GM18520 (cell line): ENCODE measurements around the gene TMC1.
A peak's percentile ranks its signal among the peaks of the same experiment; 100 is the strongest.
"Not testable (repeated sequence)": the region's sequence is repeated elsewhere in the genome, so short reads cannot be mapped to it uniquely, and the experiment has no call there.

ENCODE experiments used
- ATAC-seq: cut with Tn5 transposase; IDR thresholded peaks from one replicate; pipeline ENCODE4 v1.9.1; 2021; ENCODE audit not compliant: unreplicated experiment

TMC1 gene

GRCh38 chr9:72521416-72521815 is at the start of gene TMC1:
TMC1 (plus strand) TSS chr9:72521608; CDS start chr9:72648649, 127,041 bp downstream.
- ATAC-seq, result not testable (repeated sequence)

DNA sequence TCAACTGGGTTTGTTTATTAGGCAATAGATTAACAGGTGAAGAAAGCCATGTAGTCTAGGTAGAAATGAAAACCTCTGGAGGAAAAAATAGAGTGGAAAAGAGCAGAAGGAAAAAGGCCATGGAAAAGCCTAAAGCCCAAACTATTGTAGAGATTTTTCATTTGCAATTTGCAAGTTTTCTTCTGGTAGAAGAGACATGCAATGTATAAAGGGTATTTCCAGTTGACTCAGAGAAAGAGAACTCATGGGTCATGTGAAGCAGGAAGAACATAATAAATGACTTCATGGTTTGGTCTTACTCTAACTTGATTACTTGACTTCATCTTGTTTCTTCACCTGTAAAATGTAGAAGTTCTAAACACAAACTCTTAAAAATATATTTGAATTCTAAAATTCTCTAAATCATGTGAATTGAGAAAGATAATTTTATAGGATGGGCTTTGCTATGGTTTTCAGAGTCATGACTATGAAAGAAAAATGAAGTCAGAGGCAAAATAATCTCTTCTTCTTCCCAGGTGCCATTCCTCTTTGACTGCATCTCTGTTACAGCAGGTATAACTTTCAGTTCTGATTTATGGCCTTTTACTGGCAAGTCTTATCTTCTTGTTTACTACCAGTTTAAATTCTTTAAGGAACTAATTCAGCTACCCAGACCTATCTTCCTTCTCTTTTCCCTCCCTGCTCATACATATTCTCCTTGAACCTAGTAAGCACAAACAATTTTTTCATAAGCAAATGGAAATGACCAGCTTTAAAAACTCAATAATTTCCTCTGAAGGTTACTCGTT is 47.7 kb upstream of the TMC1 start:
- peak; percentile 93 for ATAC-seq

- ATAC-seq, result no peak
These were observed 46.7 kb upstream of the TMC1 start for GRCh38 chr9:72474676-72475075.

DNA sequence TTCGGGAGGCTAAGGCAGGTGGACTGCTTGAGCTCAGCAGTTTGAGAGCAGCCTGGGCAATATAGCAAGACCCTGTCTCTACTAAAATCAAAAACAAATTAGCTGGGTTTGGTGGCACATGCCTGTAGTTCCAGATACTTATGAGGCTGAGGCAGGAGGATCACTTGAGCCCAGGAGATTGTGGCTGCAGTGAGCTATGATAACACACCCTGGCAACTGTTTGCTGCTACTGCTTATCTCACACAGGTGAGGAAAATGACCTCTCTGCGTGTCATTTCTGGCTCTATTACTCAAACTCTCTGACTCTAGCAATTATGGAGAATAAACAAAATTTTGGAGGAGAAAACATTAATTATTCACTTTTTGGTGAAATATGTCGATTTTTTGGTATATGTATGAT is 45.3 kb upstream of the TMC1 start:
- no peak for ATAC-seq

DNA sequence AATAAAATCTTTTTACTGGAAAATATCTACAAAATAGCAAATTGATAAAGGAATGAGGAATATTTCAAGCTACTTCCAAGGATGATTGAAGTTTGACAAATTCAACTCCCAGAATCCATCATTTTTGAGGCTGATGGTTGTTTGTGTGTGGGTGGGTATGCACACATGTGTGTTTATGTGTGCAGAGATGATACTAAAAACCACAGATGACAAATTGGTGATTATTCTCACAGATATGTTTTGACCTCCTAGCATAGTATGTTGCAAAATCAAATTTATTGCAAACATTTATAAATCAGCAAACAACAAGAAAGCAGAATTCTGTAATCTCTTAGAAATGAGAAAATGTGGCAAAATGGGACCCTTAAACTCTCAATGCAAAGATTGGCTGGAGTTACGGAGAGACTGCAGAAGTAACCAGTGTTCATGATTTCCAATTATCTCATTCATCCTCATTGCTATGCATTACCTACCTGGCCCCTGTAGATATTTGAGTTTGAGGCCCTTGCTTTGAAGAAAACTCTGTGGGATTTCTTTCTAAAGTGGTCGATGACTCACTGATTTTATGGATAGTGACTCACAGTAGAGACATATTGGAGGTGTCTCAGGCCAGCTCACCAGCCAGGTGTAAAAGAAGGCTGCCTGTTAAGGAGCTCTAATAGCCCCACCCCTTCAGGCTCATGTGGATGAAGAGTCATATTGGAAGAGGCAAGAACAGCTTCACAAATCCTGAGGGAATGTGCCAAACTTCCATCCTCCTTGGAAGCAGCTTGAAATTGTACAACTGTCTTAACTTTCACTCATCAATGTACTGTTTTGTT is 44.6 kb upstream of the TMC1 start:
- no peak for ATAC-seq

- ATAC-seq, result no peak
These were observed 43.4 kb upstream of the TMC1 start for GRCh38 chr9:72477930-72478518.

DNA sequence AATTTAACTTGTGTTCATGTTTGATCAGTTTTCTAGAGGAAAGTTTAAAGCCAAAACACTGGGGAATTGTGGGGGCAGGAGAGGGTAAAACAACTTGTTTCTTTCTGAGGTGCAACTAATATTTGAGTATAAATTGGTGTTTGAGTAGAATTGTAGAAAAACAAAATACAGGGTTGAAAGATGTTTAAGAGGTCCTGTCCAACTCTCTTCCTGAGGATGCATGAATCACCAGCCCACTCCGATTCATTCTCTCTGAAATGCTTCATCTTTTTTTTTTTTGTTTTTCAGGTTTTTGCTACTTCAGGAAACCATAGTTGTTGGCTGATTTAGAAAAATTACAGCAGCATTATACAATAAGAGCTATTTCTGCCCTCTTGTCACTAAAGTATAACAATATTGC is 42.4 kb upstream of the TMC1 start:
- no peak for ATAC-seq

- not testable (repeated sequence) for ATAC-seq
These were observed 41.1 kb upstream of the TMC1 start for GRCh38 chr9:72480261-72480660.

- no peak for ATAC-seq
These were observed 40.5 kb upstream of the TMC1 start for GRCh38 chr9:72480921-72481320.

DNA sequence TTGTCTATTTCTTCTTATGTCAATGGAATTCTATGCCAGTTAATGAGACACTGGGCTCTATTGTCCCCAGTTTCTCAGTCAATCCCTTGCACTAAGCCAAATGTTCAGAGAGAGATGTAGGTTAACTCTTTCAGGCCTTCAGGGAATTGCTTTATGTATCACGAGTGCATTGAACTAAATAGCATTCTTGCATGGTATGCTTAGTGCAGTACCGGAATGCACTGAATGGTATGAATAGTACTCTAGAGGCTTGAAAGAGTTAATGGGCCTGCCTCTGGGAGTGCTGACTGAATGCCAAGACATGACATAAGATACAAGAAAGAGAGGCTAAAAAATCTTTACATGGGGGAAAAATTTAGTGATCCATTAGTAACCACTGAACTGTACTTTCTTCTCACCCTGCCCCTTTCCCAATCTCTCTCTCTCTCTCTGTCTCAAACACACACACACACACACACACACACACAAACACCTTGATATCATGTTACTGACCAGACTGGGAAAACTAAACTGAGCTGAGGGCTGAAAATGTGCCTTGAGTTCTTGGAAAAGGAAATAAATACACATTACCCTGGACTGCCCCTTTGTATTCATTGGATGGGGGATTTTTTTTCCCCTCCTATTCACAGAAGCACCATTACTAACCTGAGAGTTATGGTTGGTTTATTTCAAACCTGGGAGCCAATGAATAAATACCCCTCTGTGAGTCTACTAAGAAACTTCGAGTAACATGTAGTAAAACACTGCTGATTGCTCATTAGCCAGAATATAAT is 35.4 kb upstream of the TMC1 start:
- ATAC-seq, result no peak

DNA sequence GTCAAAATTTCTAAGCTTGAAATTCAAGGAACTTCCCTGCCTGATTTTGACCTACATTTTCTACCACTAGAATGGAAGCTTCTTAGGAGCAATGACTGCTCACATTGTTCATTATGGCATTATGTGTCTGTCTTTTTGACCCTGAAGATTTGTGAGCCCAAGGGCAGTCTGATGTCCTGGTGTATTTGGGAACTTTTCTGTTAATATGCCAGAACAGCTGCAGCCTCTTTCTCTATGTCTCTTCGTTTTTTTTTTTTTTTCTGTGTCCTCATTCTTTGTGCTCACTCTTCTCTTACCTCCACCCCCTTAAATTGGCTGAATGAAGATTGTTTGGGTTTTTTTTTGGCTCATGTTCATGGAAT is 34.8 kb upstream of the TMC1 start:
- no peak for ATAC-seq

- ATAC-seq, result not testable (repeated sequence)
These were observed 33.7 kb upstream of the TMC1 start for GRCh38 chr9:72487665-72488064.

- ATAC-seq, result no peak
These were observed 31.4 kb upstream of the TMC1 start for GRCh38 chr9:72489986-72490385.

DNA sequence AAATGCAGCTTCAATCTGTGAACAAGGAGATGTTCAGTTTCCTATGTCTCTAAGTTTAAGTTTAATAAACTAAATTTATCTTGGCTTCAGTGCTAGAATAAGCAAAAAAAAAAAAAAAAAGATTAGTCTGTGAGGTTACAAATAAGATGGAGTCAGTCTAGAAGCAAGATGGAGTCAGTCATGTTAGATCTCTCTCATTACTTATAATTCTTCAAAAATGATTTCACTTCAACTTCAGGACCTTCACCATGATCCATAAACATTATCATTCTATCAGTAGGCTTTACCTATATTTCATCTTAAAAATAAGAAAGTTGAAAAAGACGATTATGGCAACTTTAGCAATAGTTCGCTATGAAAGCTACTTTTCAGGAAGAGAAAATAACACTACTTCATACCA is 30.2 kb upstream of the TMC1 start:
- no peak for ATAC-seq

- no peak for ATAC-seq
These were observed 27.4 kb upstream of the TMC1 start for GRCh38 chr9:72494051-72494450.

- ATAC-seq, result no peak
These were observed 23.9 kb upstream of the TMC1 start for GRCh38 chr9:72497447-72498046.

DNA sequence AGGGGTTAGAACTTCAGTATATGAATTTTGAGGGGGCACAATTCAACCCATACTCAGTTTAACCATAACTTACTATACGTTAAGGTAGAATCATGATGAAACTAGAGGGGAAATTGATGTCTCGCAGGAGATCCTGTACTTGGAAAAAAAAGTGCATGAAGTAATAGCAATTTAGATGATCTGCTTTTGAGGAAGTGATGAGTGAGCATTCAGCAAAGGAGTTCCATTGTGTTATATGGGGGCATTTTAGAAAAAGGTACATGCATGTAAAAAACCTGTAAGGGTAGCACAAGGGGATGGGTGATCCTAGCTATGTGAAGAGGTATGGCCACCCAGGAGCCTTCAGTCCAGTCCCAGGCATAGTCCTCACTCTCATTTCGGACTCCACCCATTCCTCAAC is 14.8 kb upstream of the TMC1 start:
- no peak for ATAC-seq

DNA sequence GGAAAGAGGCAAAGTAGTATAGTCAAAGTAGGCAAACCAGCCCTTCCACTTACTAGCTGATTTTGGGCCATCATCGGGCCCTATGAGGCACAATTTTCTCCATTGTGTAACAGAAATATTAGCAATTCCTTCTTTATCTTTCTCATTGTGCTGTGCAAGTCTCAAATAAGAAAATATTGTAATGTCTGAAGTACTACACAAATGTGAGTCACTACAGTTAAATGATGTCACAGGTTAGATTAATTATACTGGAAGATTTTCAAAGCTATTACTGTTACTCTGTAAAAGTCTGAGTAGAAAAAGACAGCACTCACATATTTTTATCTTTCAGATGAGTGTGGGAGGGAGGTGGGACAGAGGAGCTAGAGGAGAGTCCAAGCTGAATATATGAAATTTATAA is 12.4 kb upstream of the TMC1 start:
- no peak for ATAC-seq

- ATAC-seq, result peak; percentile 85
These were observed 11.8 kb upstream of the TMC1 start for GRCh38 chr9:72509635-72510034.

DNA sequence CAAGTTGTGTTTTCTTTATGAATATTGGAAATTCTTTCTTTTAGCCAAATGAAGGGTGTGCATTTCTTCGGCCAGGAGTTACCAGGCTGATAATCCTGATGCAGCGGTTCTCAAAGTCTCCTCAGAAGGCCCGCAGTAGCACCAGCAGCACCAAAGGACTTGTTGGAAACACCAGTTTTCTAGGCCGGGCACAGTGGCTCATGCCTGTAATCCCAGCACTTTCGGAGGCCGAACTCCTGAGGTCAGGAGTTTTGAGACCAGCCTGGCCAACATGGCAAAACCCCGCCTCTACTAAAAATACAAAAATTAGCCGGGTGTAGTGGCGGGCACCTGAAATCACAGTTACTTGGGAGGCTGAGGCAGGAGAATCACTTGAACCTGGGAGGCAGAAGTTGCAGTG is 397 bp upstream of the TMC1 start:
- ATAC-seq, result not testable (repeated sequence)
